AG10803 (cell line): Measurements from ENCODE around the gene OPRM1.
"Not testable (repeated sequence)": the region's sequence is repeated elsewhere in the genome, so short reads cannot be mapped to it uniquely, and the experiment has no call there.

Experiments used
- DNase-seq: peaks from one replicate; pipeline ENCODE4 v3.0.0; 2010; ENCODE audit warnings: low read depth
- H3K4me3 ChIP-seq: 2 replicates; pipeline ENCODE4 v1.5.1; 2011; ENCODE audit warnings: mild to moderate bottlenecking, low read length, control low read depth
- CTCF ChIP-seq: conservative IDR thresholded peaks from 2 replicates; pipeline ENCODE4 v1.5.1; 2011; ENCODE audit warnings: mild to moderate bottlenecking, low read length, control low read depth, inconsistent platforms

OPRM1 gene

GRCh38 chr6:154234019-154234772 lies 195.2 kb downstream of the OPRM1 start:
- DNase-seq = no peak
- no peak for TF ChIP-seq CTCF
- no peak overlapping the region for H3K4me3 ChIP-seq

GRCh38 chr6:154236646-154237301 lies 197.7 kb downstream of the OPRM1 start:
- no peak for TF ChIP-seq CTCF
- no peak overlapping the region for H3K4me3 ChIP-seq
- DNase-seq = no peak

GRCh38 chr6:154238831-154239230 lies 199.8 kb downstream of the OPRM1 start:
- DNase-seq = no peak
- no peak for TF ChIP-seq CTCF
- H3K4me3 ChIP-seq = no peak overlapping the region

GRCh38 chr6:154239392-154239791 lies 200.4 kb downstream of the OPRM1 start:
- H3K4me3 ChIP-seq = no peak overlapping the region
- no peak for TF ChIP-seq CTCF
- DNase-seq = no peak

GRCh38 chr6:154241061-154241460 lies 202.0 kb downstream of the OPRM1 start:
- not testable (repeated sequence) for H3K4me3 ChIP-seq
- peak; percentile 11 for DNase-seq

- no peak for TF ChIP-seq CTCF
- no peak overlapping the region for H3K4me3 ChIP-seq
- DNase-seq = no peak
Observed at GRCh38 chr6:154241581-154241980, 202.5 kb downstream of the OPRM1 start.

GRCh38 chr6:154242617-154243357 lies 203.7 kb downstream of the OPRM1 start:
- no peak overlapping the region for H3K4me3 ChIP-seq
- DNase-seq = no peak
- TF ChIP-seq CTCF = no peak
